ENCODE data around the gene CEACAM19.
A peak's percentile ranks its signal among the peaks of the same experiment; 100 is the strongest.

Gene CEACAM19

DNA sequence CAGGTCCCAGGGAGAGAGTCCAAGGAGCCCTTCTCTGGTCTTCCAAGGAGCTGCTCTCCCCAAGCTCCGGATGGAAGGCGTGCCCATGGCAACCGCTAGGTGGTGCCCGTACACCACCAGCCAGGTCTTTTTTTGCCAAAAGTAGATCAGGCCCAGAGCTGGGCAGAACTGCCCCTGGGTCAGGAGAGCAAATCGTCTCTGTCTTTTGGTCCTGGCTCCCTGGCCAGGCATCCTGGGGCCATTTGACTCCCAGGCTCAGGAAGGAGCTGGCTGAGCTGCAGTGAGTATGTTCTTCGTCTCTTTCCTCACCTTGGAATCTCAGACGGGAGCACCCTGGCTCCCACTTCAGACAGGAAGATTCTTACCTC lies 52.7 kb downstream of the CEACAM19 start:
- TF ChIP-seq, protein P1, sequence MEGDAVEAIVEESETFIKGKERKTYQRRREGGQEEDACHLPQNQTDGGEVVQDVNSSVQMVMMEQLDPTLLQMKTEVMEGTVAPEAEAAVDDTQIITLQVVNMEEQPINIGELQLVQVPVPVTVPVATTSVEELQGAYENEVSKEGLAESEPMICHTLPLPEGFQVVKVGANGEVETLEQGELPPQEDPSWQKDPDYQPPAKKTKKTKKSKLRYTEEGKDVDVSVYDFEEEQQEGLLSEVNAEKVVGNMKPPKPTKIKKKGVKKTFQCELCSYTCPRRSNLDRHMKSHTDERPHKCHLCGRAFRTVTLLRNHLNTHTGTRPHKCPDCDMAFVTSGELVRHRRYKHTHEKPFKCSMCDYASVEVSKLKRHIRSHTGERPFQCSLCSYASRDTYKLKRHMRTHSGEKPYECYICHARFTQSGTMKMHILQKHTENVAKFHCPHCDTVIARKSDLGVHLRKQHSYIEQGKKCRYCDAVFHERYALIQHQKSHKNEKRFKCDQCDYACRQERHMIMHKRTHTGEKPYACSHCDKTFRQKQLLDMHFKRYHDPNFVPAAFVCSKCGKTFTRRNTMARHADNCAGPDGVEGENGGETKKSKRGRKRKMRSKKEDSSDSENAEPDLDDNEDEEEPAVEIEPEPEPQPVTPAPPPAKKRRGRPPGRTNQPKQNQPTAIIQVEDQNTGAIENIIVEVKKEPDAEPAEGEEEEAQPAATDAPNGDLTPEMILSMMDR (IDR thresholded peaks at IDR 0.05; ENCODE audit: insufficient read depth, low read depth, low read length, missing control alignments) = peak; percentile 99
- H3K4me3 ChIP-seq (ENCODE audit: low read length) = no peak overlapping the region
- DNase-seq (ENCODE audit: low read depth) = peak; percentile 82

DNA sequence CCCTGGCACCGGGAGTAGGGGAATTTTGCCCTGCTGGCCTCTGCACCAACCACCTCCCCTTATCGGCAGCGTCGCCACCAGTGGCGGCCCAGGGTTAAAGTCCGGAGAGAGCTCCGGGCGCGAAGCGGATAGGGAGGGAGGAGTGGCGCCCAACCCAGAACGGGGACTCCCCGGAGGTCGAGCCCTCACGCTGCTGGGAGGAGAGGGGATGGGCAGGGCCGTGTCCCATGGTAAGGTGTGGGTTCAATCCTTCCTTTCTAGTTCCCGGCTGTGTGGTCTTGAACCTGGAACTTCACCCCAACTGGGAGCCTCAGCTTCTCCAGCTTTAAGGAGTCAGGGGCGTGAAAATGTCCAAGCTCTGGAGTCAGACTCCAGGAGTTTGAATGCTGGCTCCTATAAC lies 54.0 kb downstream of the CEACAM19 start:
- no peak overlapping the region for H3K4me3 ChIP-seq (ENCODE audit: low read length)
- no peak for DNase-seq (ENCODE audit: low read depth)
- TF ChIP-seq, protein P1 (IDR thresholded peaks at IDR 0.05; ENCODE audit: insufficient read depth, low read depth, low read length, missing control alignments) = no peak

DNA sequence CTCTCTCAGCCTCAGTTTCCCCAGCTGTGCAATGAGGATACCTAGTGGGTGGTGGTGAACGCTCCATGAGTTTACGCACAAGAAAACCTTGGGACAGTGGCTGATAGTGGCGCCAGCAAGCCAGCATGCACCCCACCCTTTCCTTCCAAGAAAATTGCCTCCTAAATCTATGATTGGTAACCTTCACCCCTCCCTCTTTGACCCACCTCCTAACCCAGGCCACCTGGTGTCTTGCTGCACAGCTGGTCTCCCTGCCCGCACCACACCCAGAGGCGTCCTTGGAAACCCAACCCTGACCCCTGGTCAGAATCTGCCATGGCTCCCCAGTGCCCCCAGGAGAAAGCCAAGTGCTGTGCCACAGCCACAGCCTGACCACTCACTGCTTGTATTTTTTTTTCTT lies 54.4 kb downstream of the CEACAM19 start:
- H3K4me3 ChIP-seq (ENCODE audit: low read length) = no peak overlapping the region
- DNase-seq (ENCODE audit: low read depth) = no peak
- TF ChIP-seq, protein P1 (IDR thresholded peaks at IDR 0.05; ENCODE audit: insufficient read depth, low read depth, low read length, missing control alignments) = no peak

DNA sequence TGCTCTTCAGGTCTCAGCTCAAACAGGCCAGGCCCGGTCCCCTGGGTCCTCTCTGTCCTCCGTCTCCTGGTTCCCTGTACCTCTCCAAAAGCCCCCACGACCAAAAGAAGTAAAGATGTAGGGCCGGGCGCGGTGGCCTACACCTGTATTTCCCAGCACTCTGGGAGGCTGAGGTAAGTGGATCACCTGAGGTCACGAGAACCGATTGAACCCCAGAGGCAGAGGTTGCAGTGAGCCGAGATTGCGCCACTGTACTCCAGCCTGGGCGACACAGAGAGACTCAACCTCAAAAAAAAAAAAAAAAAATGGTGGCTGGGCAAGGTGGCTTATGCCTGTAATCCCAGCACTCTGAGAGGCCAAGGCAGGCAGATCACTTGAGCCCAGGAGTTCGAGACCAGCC lies 55.2 kb downstream of the CEACAM19 start:
- DNase-seq (ENCODE audit: low read depth) = no peak
- TF ChIP-seq, protein P1 (IDR thresholded peaks at IDR 0.05; ENCODE audit: insufficient read depth, low read depth, low read length, missing control alignments) = no peak
- no peak overlapping the region for H3K4me3 ChIP-seq (ENCODE audit: low read length)

DNA sequence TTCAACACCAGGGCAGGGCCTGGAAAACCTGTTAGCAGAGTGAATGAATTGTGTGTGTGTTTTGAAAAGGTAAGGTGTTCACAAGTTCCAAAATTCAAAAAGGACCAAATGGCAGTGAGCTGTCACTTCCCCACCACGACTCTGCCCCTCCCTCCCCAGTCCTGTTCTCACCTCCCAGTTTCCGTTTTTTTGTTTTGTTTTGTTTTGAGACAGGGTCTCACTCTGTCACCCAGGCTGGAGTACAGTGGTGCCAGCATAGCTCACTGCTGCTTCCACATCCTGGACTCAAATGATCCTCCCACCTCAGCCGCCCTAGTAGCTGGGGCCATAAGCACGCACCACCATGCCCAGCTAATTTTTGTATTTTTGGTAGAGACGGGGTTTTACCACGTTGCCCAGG lies 56.9 kb downstream of the CEACAM19 start:
- H3K4me3 ChIP-seq (ENCODE audit: low read length) = no peak overlapping the region
- TF ChIP-seq, protein P1 (IDR thresholded peaks at IDR 0.05; ENCODE audit: insufficient read depth, low read depth, low read length, missing control alignments) = no peak
- no peak for DNase-seq (ENCODE audit: low read depth)

DNA sequence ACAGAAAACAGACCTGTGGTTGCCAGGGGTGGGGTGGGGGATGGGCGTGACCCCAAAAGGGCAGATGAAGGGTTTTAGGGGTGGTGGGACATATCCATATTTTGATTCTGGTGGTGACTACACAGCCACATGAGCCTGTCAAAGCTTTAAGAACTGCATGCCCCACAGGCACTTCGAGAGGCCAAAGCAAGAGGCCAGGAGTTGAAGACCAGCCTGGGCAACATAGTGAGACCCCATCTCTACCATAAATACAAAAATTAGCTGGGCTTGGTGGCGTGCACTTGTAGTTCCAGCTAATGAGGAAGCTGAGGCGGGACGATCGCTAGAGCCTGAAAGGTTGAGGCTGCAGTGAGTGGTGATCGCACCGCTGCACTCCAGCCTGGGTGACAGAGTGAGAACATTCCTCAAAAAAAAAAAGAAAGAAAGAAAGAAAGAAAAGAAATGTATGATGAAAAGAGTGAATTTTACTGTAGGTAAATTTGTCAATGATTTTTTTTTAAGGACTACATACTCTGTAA lies 58.3 kb downstream of the CEACAM19 start:
- no peak for DNase-seq (ENCODE audit: low read depth)
- no peak overlapping the region for H3K4me3 ChIP-seq (ENCODE audit: low read length)
- TF ChIP-seq, protein P1 (IDR thresholded peaks at IDR 0.05; ENCODE audit: insufficient read depth, low read depth, low read length, missing control alignments) = no peak

DNA sequence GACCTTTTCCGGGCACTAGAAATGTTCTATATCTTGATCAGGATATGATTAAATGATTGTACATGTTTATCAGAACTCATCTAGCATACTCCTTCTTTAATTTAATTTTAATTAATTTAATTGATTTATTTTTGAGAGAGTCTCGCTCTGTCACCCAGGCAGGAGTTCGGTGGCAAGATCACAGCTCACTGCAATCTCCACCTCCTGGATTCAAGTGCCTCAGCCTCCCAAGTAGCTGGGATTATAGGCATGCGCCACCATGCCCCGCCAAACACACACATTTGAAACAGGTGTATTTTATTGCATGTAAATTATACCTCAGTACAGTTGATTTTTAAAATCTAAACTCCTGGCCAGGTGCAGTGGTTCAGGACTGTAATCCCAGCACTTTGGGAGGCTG lies 59.8 kb downstream of the CEACAM19 start:
- no peak overlapping the region for H3K4me3 ChIP-seq (ENCODE audit: low read length)
- DNase-seq (ENCODE audit: low read depth) = no peak
- TF ChIP-seq, protein P1 (IDR thresholded peaks at IDR 0.05; ENCODE audit: insufficient read depth, low read depth, low read length, missing control alignments) = no peak

Data from epithelial cell of esophagus (primary cell).